HL-60 (cell line): ENCODE data around the gene GMDS.

Experiments
- DNase-seq, 2 experiments: peaks; one replicate each; pipeline ENCODE4 v3.0.0-alpha.2; 2010 to 2020; ENCODE audit warnings: low read depth in 1 of 2, low spot score in 1 of 2
- H3K27ac ChIP-seq: fragments of 250-450 bp; sonication (Bioruptor Pico); replicated peaks from 2 replicates; pipeline ENCODE4 v1.5.1; 2020; ENCODE audit warnings: mild to moderate bottlenecking, moderate library complexity
- H3K27me3 ChIP-seq: fragments of 250-450 bp; sonication (Bioruptor Pico); 2 replicates; pipeline ENCODE4 v1.5.1; 2021; ENCODE audit warnings: mild to moderate bottlenecking, moderate library complexity; ENCODE audit not compliant: insufficient read depth, poor library complexity, severe bottlenecking
- H3K4me3 ChIP-seq: replicated peaks from 2 replicates; pipeline ENCODE4 v1.5.1; 2011; ENCODE audit warnings: mild to moderate bottlenecking, control low read depth, low read length; ENCODE audit not compliant: insufficient read depth
- CTCF ChIP-seq: IDR thresholded peaks from one replicate; pipeline ENCODE4 v1.5.1; 2011; ENCODE audit warnings: low read length, control low read depth, inconsistent platforms; ENCODE audit not compliant: insufficient read depth
- GABPA ChIP-seq: IDR thresholded peaks from 2 replicates; pipeline ENCODE4 v1.6.1; 2012; ENCODE audit warnings: low read depth
- POLR2AphosphoS5 ChIP-seq: IDR thresholded peaks from 2 replicates; pipeline ENCODE4 v1.6.1; 2012; ENCODE audit warnings: low read depth
- REST ChIP-seq: IDR thresholded peaks from 2 replicates; pipeline ENCODE4 v1.6.1; 2012; ENCODE audit warnings: low read depth; ENCODE audit not compliant: insufficient replicate concordance
- SPI1 ChIP-seq: IDR thresholded peaks from 2 replicates; pipeline ENCODE4 v1.6.1; 2012; ENCODE audit warnings: low read depth, mild to moderate bottlenecking, borderline replicate concordance

The GMDS gene

GRCh38 chr6:2029952-2030351 lies 215.5 kb downstream of the GMDS start:
- Histone ChIP-seq H3K27ac (no peak overlapping the region), H3K27me3 (no peaks in the 10 kb centered on the region), H3K4me3 (no peak overlapping the region)
- no peak for DNase-seq
- TF ChIP-seq REST (no peak), CTCF (no peak), SPI1 (no peak), GABPA (no peak), POLR2AphosphoS5 (no peak)

- TF ChIP-seq POLR2AphosphoS5 (no peak), REST (no peak)
- H3K27ac ChIP-seq = no peak overlapping the region
- no peak for DNase-seq
- H3K27me3 ChIP-seq = no peaks in the 10 kb centered on the region
- no peak overlapping the region for H3K4me3 ChIP-seq
These were observed 216.1 kb downstream of the GMDS start for GRCh38 chr6:2029130-2029794.

GRCh38 chr6:2028457-2029038 lies 216.9 kb downstream of the GMDS start:
- Histone ChIP-seq H3K27me3 (no peaks in the 10 kb centered on the region), H3K4me3 (no peak overlapping the region), H3K27ac (no peak overlapping the region)
- TF ChIP-seq SPI1 = peak; percentile 82
- no peak for TF ChIP-seq GABPA
- DNase-seq = peak in 1 of 2 experiments; percentile 29

- DNase-seq = no peak
- TF ChIP-seq SPI1 = no peak
- H3K27me3 ChIP-seq = no peaks in the 10 kb centered on the region
- no peak overlapping the region for H3K4me3 ChIP-seq
- no peak overlapping the region for H3K27ac ChIP-seq
These were observed 219.3 kb downstream of the GMDS start for GRCh38 chr6:2026133-2026532.

- Histone ChIP-seq H3K27me3 (no peaks in the 10 kb centered on the region), H3K4me3 (no peak overlapping the region), H3K27ac (no peak overlapping the region)
- TF ChIP-seq CTCF = no peak
- no peak for TF ChIP-seq POLR2AphosphoS5
- TF ChIP-seq GABPA = no peak
- TF ChIP-seq REST = no peak
- no peak for TF ChIP-seq SPI1
- peak in 1 of 2 experiments; percentile 6 for DNase-seq
These were observed 223.7 kb downstream of the GMDS start for GRCh38 chr6:2021713-2022125.
